Adrenal gland (tissue), 12 donors: ENCODE data around the gene FAM118A. TPM values are rescaled to one million over a fixed set of nuclear protein-coding genes. Genes with fewer than 3 reads are reported as not detected.

Source experiments
- DNase-seq, 7 donors: peaks; one replicate each; pipeline ENCODE4 v3.0.0-alpha.2; 2019 to 2020
- H3K27ac ChIP-seq, 5 donors: fragments of 200-600 bp; sonication (generic) in 4 of 5; 1 replicate in 3 of 5; 2 replicates in 2 of 5; pipeline versions ENCODE4 v1.5.1 to v1.8.0; 2016 to 2020; ENCODE audit warnings: mild to moderate bottlenecking in 1 of 5
- H3K27me3 ChIP-seq: fragments of 200-600 bp; 2 replicates; pipeline ENCODE4 v1.8.0; 2021
- H3K36me3 ChIP-seq, 2 donors: fragments of 200-600 bp; replicated peaks in 1 of 2; 1 replicate in 1 of 2; 2 replicates in 1 of 2; pipeline versions ENCODE4 v1.5.1 to v1.8.0; 2018 to 2022
- H3K4me1 ChIP-seq, 2 donors: fragments of 200-600 bp; replicated peaks in 1 of 2; 1 replicate in 1 of 2; 2 replicates in 1 of 2; pipeline versions ENCODE4 v1.5.1 to v1.8.0; 2018 to 2021
- H3K4me3 ChIP-seq, 4 donors: fragments of 200-600 bp; sonication (generic) in 3 of 4; one replicate each; pipeline ENCODE4 v1.5.1; 2016 to 2018
- H3K9me3 ChIP-seq, 3 donors: fragments of 200-600 bp; sonication (generic) in 1 of 3; replicated peaks in 1 of 3; 1 replicate in 2 of 3; 2 replicates in 1 of 3; pipeline versions ENCODE4 v1.5.1 to v1.8.0; 2016 to 2021
- CTCF ChIP-seq, 6 experiments: fragments of 450-650 bp in 4 of 6; fragments of 200-600 bp in 2 of 6; sonication (generic) in 1 of 6; IDR thresholded peaks; 1 replicate in 5 of 6; 2 replicates in 1 of 6; pipeline versions ENCODE4 v1.5.1 to v1.8.0; 2016 to 2021; ENCODE audit warnings: antibody characterized with exemption in 6 of 6, mild to moderate bottlenecking in 2 of 6, moderate library complexity in 1 of 6
- POLR2A ChIP-seq, 2 donors: fragments of 450-650 bp; IDR thresholded peaks; one replicate each; pipeline ENCODE4 v1.6.1; 2017; ENCODE audit warnings: antibody characterized with exemption in 2 of 2, mild to moderate bottlenecking in 2 of 2, moderate library complexity in 1 of 2
- WGBS, 4 donors: extraction: QIAGEN DNeasy Blood & Tissue Kit in 2 of 4; methylation state at CpG; one replicate each; pipeline versions ENCODE4 v1.1.5 to v1.1.7; 2013 to 2017; 5-methylcytosine and 5-hydroxymethylcytosine counted together
- intact Hi-C, 2 donors: fragments of 100-400 bp; cut with DNase I; formaldehyde crosslinking; loops; one replicate each; pipeline versions ENCODE4 v1.14.1 to v1.15.0; 2022 to 2023
- polyA plus RNA-seq, 3 donors: library from polyadenylated mRNA; stranded (reverse); fragments of 200-250 nt in 2 of 3; fragments of 350-450 nt in 1 of 3; fragmentation: Illumina TruSeq in 1 of 3; extraction: RNeasy Lipid Tissue Mini Kit (QIAGEN cat#74804) in 1 of 3; gene quantifications; one replicate each; pipeline ENCODE4 v1.2.3, GENCODE V29; 2013 to 2014
- total RNA-seq, 9 donors: library from RNA; depleted of rRNA in 4 of 9; stranded (reverse); fragments of >200 nt in 4 of 9; fragments of 120-200 nt in 1 of 9; fragmentation: NEBNext Ultra II Directional in 1 of 9; extraction: Animal tissue kit (Norgen Biotek cat#: 25700) in 1 of 9; gene quantifications; one replicate each; pipeline versions ENCODE4 v1.1.0 to v1.2.4, GENCODE V29; 2013 to 2023
- donor health status: healthy with polysubstance abuse.
- donor health status: Bipolar disorder and iron deficiency.
- donor health status: DM: yes; HTN: yes; CAD: no.
- donor health status: DM: no; HTN: no; CAD: no.
- donor health status: DM: no; HTN: no; CAD: no.
- donor health status: DM: yes; HTN: yes; CAD: no.

Gene FAM118A
- total and polyA plus RNA-seq, 12 donors, result 6.8 to 101 (median 17.5) TPM

GRCh38 chr22:45389546-45389945 lies 79.8 kb downstream of the FAM118A start:
- WGBS, 4 donors, result 81 to 83% (median 83%) methylated on average over 3 of the region's 3 CpGs
- H3K27ac ChIP-seq, result no peak overlapping the region
- H3K4me3 ChIP-seq, result no peak overlapping the region
- intact Hi-C loops, result no loop called here
- H3K36me3 ChIP-seq, result no peaks in the 10 kb centered on the region
- H3K9me3 ChIP-seq, result no peaks in the 10 kb centered on the region
- no peaks in the 10 kb centered on the region for H3K4me1 ChIP-seq
- DNase-seq, result no peak
- TF ChIP-seq CTCF (IDR thresholded peaks at IDR 0.05), result no peak
- TF ChIP-seq POLR2A (IDR thresholded peaks at IDR 0.05), result no peak
- H3K27me3 ChIP-seq, result no peaks in the 10 kb centered on the region

Other genes with a start within 250 kb of the FAM118A start
- gene NUP50, start 146.0 kb upstream of the FAM118A start, total RNA-seq, result 100 to 1,000 TPM in 2 of 9 donors, 10 to 100 TPM in 7; 48.9 to 126 (median 67.4) TPM
- gene NUP50, start 146.0 kb upstream of the FAM118A start, polyA plus RNA-seq, result 10 to 100 TPM; 14.9 to 45.9 (median 23.1) TPM
- gene KIAA0930, start 69.0 kb upstream of the FAM118A start, total RNA-seq, result 100 to 1,000 TPM in 4 of 9 donors, 10 to 100 TPM in 5; 40.3 to 142 (median 90.9) TPM
- gene KIAA0930, start 69.0 kb upstream of the FAM118A start, polyA plus RNA-seq, result 100 to 1,000 TPM in 2 of 3 donors, 10 to 100 TPM in 1; 43.3 to 183 (median 152) TPM
- not detected for gene UPK3A, start 25.0 kb upstream of the FAM118A start, total RNA-seq
- under 1 TPM in 1 of 3 donors, not detected in 2; 0.17 TPM for gene UPK3A, start 25.0 kb upstream of the FAM118A start, polyA plus RNA-seq
- gene SMC1B, start 103.7 kb downstream of the FAM118A start, total RNA-seq, result under 1 TPM in 1 of 9 donors, not detected in 8; 0.06 TPM
- not detected for gene SMC1B, start 103.7 kb downstream of the FAM118A start, polyA plus RNA-seq
- gene RIBC2, start 103.8 kb downstream of the FAM118A start, total RNA-seq, result 1 to 10 TPM in 2 of 9 donors, under 1 TPM in 5, not detected in 2; 0.14 to 1.3 (median 0.36) TPM
- gene RIBC2, start 103.8 kb downstream of the FAM118A start, polyA plus RNA-seq, result under 1 TPM; 0.16 to 0.64 (median 0.24) TPM
- gene FBLN1, start 192.9 kb downstream of the FAM118A start, total RNA-seq, result 100 to 1,000 TPM in 8 of 9 donors, 10 to 100 TPM in 1; 13.0 to 387 (median 229) TPM
- gene FBLN1, start 192.9 kb downstream of the FAM118A start, polyA plus RNA-seq, result 100 to 1,000 TPM in 1 of 3 donors, 10 to 100 TPM in 2; 42.1 to 139 (median 83.6) TPM